ENCODE measurements around the gene ZNF343. TPM values are rescaled to one million over a fixed set of nuclear protein-coding genes. Genes with fewer than 3 reads are reported as not detected.

The ZNF343 gene
- total RNA-seq, 1 experiment from 2014 or later = 12.0 TPM

- ChIA-PET CTCF (interaction anchor here (1.1 to 4.6 kb wide), 6 partner anchors 12 to 279 kb away, joined by 3 to 53 read pairs (median 4); no protein-coding TSS in a partner anchor), POLR2A (no interaction called here), RAD21 (ENCODE audit: low non-redundant PET in 1 of 2, low total read pairs in 2 of 2, uncharacterized antibody in 2 of 2, unreplicated experiment in 2 of 2) (interaction anchor here (1.6 to 1.7 kb wide), 2 partner anchors 64 to 244 kb away, joined by 5 read pairs; no protein-coding TSS in a partner anchor)
- Histone ChIP-seq H3K27me3 (ENCODE audit: insufficient read depth, low read length) (no peaks in the 10 kb centered on the region), H3K4me2 (ENCODE audit: low read length) (no peak overlapping the region), H3K36me3 (ENCODE audit: control insufficient read depth in 1 of 2, insufficient read depth in 2 of 2, low read length in 2 of 2) (no peaks in the 10 kb centered on the region), H3K27ac (ENCODE audit: low read depth, low read length) (no peak overlapping the region), H2AFZ (ENCODE audit: low read depth, low read length, poor library complexity, severe bottlenecking) (no peak overlapping the region), H3K4me3 (replicated peaks in 1 of 2; ENCODE audit: low read depth in 1 of 2, low read length in 2 of 2) (no peak overlapping the region), H3K9me2 (ENCODE audit: insufficient read depth) (no peaks in the 10 kb centered on the region), H3K9ac (ENCODE audit: low read length) (no peak overlapping the region), H3K4me1 (ENCODE audit: control insufficient read depth in 1 of 2, insufficient read depth in 2 of 2, low read length in 2 of 2) (no peaks in the 10 kb centered on the region), H4K20me1 (ENCODE audit: insufficient read depth) (no peaks in the 10 kb centered on the region), H3K9me3 (ENCODE audit: control insufficient read depth in 1 of 2, insufficient read depth in 1 of 2, low read depth in 1 of 2, low read length in 2 of 2) (no peaks in the 10 kb centered on the region), H3K79me2 (ENCODE audit: insufficient read depth, low read length) (no peaks in the 10 kb centered on the region)
- DNase-seq (ENCODE audit: low read depth, low spot score) (no peak), ATAC-seq (no peak)
- no TSS peak for BruUV-seq (replicated peaks)
- intact Hi-C loops (cut with micrococcal nuclease) = no loop called here
- TF ChIP-seq ELF1 (IDR thresholded peaks at IDR 0.05; ENCODE audit: borderline replicate concordance, low read depth) (no peak), CEBPB (IDR thresholded peaks at IDR 0.05; ENCODE audit: low read depth) (no peak), FOSL1 (IDR thresholded peaks at IDR 0.05; ENCODE audit: low read depth) (no peak), ZNF274 (IDR thresholded peaks at IDR 0.05; ENCODE audit: low read depth, low read length) (no peak), YY1 (IDR thresholded peaks at IDR 0.05; ENCODE audit: extremely low read depth, insufficient replicate concordance, low read depth, low read length) (no peak), ZFX (IDR thresholded peaks at IDR 0.05) (no peak), POLR2AphosphoS5 (IDR thresholded peaks at IDR 0.05; ENCODE audit: low read depth, low read length) (no peak), RAD21 (IDR thresholded peaks at IDR 0.05; ENCODE audit: low read depth) (no peak), EZH2phosphoT487 (IDR thresholded peaks at IDR 0.05; ENCODE audit: borderline replicate concordance) (no peak), JUND (IDR thresholded peaks at IDR 0.05) (no peak), MAX (IDR thresholded peaks at IDR 0.05) (no peak), TCF7L2 (IDR thresholded peaks at IDR 0.05; ENCODE audit: borderline replicate concordance, extremely low read depth, insufficient read depth, insufficient read length) (no peak), POLR2A (IDR thresholded peaks at IDR 0.05; ENCODE audit: borderline replicate concordance, extremely low read depth, insufficient read depth, insufficient read length) (no peak), EZH2 (IDR thresholded peaks at IDR 0.05) (no peak), SIN3A (IDR thresholded peaks at IDR 0.05; ENCODE audit: low read depth) (no peak)
- TF ChIP-seq, protein P1, sequence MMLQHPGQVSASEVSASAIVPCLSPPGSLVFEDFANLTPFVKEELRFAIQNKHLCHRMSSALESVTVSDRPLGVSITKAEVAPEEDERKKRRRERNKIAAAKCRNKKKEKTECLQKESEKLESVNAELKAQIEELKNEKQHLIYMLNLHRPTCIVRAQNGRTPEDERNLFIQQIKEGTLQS (IDR thresholded peaks at IDR 0.05) = no peak
- TF ChIP-seq, protein P2, sequence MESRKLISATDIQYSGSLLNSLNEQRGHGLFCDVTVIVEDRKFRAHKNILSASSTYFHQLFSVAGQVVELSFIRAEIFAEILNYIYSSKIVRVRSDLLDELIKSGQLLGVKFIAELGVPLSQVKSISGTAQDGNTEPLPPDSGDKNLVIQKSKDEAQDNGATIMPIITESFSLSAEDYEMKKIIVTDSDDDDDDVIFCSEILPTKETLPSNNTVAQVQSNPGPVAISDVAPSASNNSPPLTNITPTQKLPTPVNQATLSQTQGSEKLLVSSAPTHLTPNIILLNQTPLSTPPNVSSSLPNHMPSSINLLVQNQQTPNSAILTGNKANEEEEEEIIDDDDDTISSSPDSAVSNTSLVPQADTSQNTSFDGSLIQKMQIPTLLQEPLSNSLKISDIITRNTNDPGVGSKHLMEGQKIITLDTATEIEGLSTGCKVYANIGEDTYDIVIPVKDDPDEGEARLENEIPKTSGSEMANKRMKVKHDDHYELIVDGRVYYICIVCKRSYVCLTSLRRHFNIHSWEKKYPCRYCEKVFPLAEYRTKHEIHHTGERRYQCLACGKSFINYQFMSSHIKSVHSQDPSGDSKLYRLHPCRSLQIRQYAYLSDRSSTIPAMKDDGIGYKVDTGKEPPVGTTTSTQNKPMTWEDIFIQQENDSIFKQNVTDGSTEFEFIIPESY (IDR thresholded peaks at IDR 0.05; ENCODE audit: extremely low read depth, insufficient replicate concordance, low read length) = no peak
Measured at GRCh38 chr20:2451422-2451821, 57.3 kb downstream of the ZNF343 start.
